GM18951 (cell line): ENCODE data around the gene CHMP6.

Source experiments
- POLR2A ChIP-seq: IDR thresholded peaks from 4 replicates; pipeline ENCODE4 v1.6.1; 2011; ENCODE audit warnings: mild to moderate bottlenecking; ENCODE audit not compliant: insufficient read length, insufficient read depth; ENCODE audit errors: extremely low read depth
- in situ Hi-C: fragments of 300-500 bp; cut with MboI; formaldehyde crosslinking; loops from one replicate; pipeline ENCODE4 v1.12.0; 2022; ENCODE audit warnings: low sequenced_read_pairs, mixed read lengths, inconsistent platforms; ENCODE audit not compliant: unreplicated experiment

Gene CHMP6

GRCh38 chr17:80970762-80971703 lies 20.6 kb upstream of the CHMP6 start:
- TF ChIP-seq POLR2A, result no peak
- in situ Hi-C loops, result loop anchor here (5.0 kb wide), 1 partner anchor 539 kb away; no protein-coding TSS in a partner anchor

GRCh38 chr17:80971704-80972304 lies 19.8 kb upstream of the CHMP6 start:
- in situ Hi-C loops, result loop anchor here (5.0 kb wide), 1 partner anchor 540 kb away; no protein-coding TSS in a partner anchor
- no peak for TF ChIP-seq POLR2A

- TF ChIP-seq POLR2A, result no peak
- in situ Hi-C loops, result no loop called here
Observed at GRCh38 chr17:80976701-80977100, 14.9 kb upstream of the CHMP6 start.

- TF ChIP-seq POLR2A, result no peak
- in situ Hi-C loops, result no loop called here
Observed at GRCh38 chr17:80977172-80977571, 14.5 kb upstream of the CHMP6 start.

GRCh38 chr17:80978499-80979497 lies 12.8 kb upstream of the CHMP6 start:
- in situ Hi-C loops, result no loop called here
- TF ChIP-seq POLR2A, result no peak

- TF ChIP-seq POLR2A, result no peak
- in situ Hi-C loops, result no loop called here
Observed at GRCh38 chr17:80979547-80980378, 11.9 kb upstream of the CHMP6 start.

- in situ Hi-C loops, result no loop called here
- TF ChIP-seq POLR2A, result no peak
Observed at GRCh38 chr17:80980397-80981061, 11.1 kb upstream of the CHMP6 start.

GRCh38 chr17:80981062-80981902 lies 10.4 kb upstream of the CHMP6 start:
- in situ Hi-C loops, result no loop called here
- TF ChIP-seq POLR2A, result no peak

GRCh38 chr17:80981929-80982425 lies 9.7 kb upstream of the CHMP6 start:
- in situ Hi-C loops, result no loop called here
- no peak for TF ChIP-seq POLR2A

- in situ Hi-C loops, result no loop called here
- no peak for TF ChIP-seq POLR2A
Observed at GRCh38 chr17:80982426-80982974, 9.1 kb upstream of the CHMP6 start.
